K562 treated with DMSO at 1 percent for 12 hours (cell line): ENCODE results near the gene SAMD9L. TPM values are rescaled to one million over a fixed set of nuclear protein-coding genes. Genes with fewer than 3 reads are reported as not detected.

Experiments
- total RNA-seq: library from RNA; unstranded; fragments of 300-600 nt; gene quantifications from 2 replicates; pipeline ENCODE4 v1.2.3, GENCODE V29; 2022; ENCODE audit not compliant: insufficient read depth

Gene SAMD9L
- 0.66 and 2.0 TPM in 2 replicates for total RNA-seq

DNA sequence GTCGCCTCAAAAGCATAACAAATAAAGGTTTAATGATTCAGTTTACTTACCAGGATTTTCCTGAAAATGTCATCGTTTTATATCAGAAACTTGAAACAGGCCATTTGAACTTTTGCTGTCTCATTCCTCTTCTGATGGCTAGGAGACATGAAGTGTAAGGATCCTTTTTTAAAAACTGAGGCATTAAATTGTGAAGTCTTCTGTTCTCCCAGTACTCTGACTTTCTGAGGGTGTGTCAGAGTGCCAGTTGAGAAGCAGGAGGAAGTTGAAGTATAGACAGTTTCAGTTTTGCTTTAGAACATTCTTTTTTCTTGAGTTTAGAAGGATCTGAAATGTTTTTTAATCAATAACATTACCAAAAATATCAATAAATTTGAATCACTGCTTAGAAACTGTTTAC is at the start of gene SAMD9L:
TSS of gene SAMD9L (minus strand) at position 242 of the 400 bp plus-strand sequence. CDS start 12,414 bp downstream, outside the sequence.

DNA sequence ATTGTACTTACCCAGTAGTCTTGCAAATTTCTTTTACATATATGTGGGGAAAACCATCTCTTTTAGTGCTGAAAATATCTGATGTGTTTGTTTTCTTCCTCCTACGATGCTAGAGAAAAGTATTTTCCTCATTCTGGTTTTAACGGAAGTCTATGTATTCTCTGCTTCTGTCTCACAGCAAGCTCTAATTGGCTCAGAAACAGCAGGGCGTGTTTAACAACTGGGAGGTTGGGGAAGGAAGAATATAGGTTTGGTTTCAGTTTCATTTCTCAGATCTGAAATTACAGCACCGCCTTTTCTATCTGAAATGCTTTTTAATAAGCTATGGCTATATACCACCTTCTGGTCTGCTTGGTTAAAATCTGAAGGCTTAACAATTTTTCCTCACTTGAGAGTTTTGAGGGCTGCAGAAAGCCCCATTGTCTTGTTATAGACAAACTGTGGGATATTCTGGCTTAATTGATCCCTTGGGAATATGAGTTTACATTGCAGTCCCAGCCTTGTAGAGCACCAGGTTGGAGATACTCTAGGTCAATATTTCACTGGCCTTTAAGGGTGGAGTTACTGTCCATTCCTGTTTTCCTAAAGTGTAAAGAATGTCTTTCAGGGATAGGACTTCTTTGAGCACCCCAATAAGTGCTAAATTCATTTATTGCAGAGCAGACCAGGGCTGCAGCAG is 30.2 kb downstream of the SAMD9L start, which contains the start of gene SAMD9:
TSS of gene SAMD9 (minus strand) at position 128 of the 679 bp plus-strand sequence. CDS start 11,882 bp downstream, outside the sequence.

Other genes with a start within 250 kb of the SAMD9L start
- 0.80 and 4.0 TPM in 2 replicates for gene SAMD9, start 30.4 kb downstream of the SAMD9L start, total RNA-seq
- gene HEPACAM2, start 78.1 kb upstream of the SAMD9L start, total RNA-seq: 3.5 and 6.6 TPM in 2 replicates
- 4.3 and 11.5 TPM in 2 replicates for gene VPS50, start 84.0 kb upstream of the SAMD9L start, total RNA-seq